GM23338 (cell line): ENCODE data around the gene DAND5. TPM values are rescaled to one million over a fixed set of nuclear protein-coding genes. Genes with fewer than 3 reads are reported as not detected.

Experiments
- ATAC-seq: fragments of 200-7000 bp; cut with Tn5 transposase; 3 replicates; pipeline ENCODE4 v1.9.1; 2020
- DNase-seq: peaks from one replicate; pipeline ENCODE4 v3.0.0-alpha.2; 2015; ENCODE audit warnings: low spot score
- H2AFZ ChIP-seq: fragments of 200-600 bp; sonication (generic); 2 replicates; pipeline ENCODE4 v1.8.0; 2016; ENCODE audit warnings: antibody characterized with exemption, mild to moderate bottlenecking, moderate library complexity
- H3F3A ChIP-seq: fragments of 200-600 bp; sonication (generic); replicated peaks from 2 replicates; pipeline ENCODE4 v1.8.0; 2017; ENCODE audit warnings: antibody characterized with exemption, mixed run types, low read depth
- H3K27ac ChIP-seq: fragments of 200-600 bp; sonication (generic); 2 replicates; pipeline ENCODE4 v1.6.1; 2016; ENCODE audit warnings: low read depth
- H3K27me3 ChIP-seq: fragments of 200-600 bp; sonication (generic); 2 replicates; pipeline ENCODE4 v1.8.0; 2016; ENCODE audit warnings: mild to moderate bottlenecking, mixed run types, moderate library complexity; ENCODE audit not compliant: insufficient read depth
- H3K36me3 ChIP-seq: fragments of 200-600 bp; sonication (generic); 2 replicates; pipeline ENCODE4 v1.8.0; 2016; ENCODE audit warnings: mild to moderate bottlenecking; ENCODE audit not compliant: insufficient read depth
- H3K4me1 ChIP-seq: fragments of 200-600 bp; sonication (generic); 2 replicates; pipeline ENCODE4 v1.8.0; 2016; ENCODE audit warnings: mild to moderate bottlenecking, moderate library complexity; ENCODE audit not compliant: insufficient read depth
- H3K4me2 ChIP-seq: fragments of 200-600 bp; sonication (generic); 2 replicates; pipeline ENCODE4 v1.7.1; 2017; ENCODE audit warnings: mixed run types
- H3K4me3 ChIP-seq: fragments of 200-600 bp; sonication (generic); 2 replicates; pipeline ENCODE4 v1.6.1; 2016; ENCODE audit warnings: mixed run types
- H3K79me2 ChIP-seq: fragments of 200-600 bp; sonication (generic); replicated peaks from 2 replicates; pipeline ENCODE4 v1.8.0; 2017; ENCODE audit warnings: mild to moderate bottlenecking; ENCODE audit not compliant: insufficient read depth
- H3K9me2 ChIP-seq: fragments of 200-600 bp; sonication (generic); 2 replicates; pipeline ENCODE4 v1.8.0; 2017; ENCODE audit not compliant: insufficient read depth
- H4K20me1 ChIP-seq: fragments of 200-600 bp; sonication (generic); replicated peaks from 2 replicates; pipeline ENCODE4 v1.8.0; 2017; ENCODE audit warnings: mild to moderate bottlenecking; ENCODE audit not compliant: insufficient read depth
- H3K27ac Mint-ChIP-seq: 2 replicates; pipeline ENCODE4 v1.8.0; 2020; ENCODE audit warnings: inconsistent platforms, mild to moderate bottlenecking, moderate library complexity, mixed read lengths
- H3K27me3 Mint-ChIP-seq: 3 replicates; pipeline ENCODE4 v1.8.0; 2022; ENCODE audit warnings: low read depth, mild to moderate bottlenecking, moderate library complexity, mixed read lengths, inconsistent platforms; ENCODE audit not compliant: insufficient read depth, poor library complexity
- H3K36me3 Mint-ChIP-seq: 3 replicates; pipeline ENCODE4 v1.8.0; 2021; ENCODE audit warnings: low read depth, mild to moderate bottlenecking, inconsistent platforms, moderate library complexity, mixed read lengths
- H3K4me1 Mint-ChIP-seq: 3 replicates; pipeline ENCODE4 v1.8.0; 2020; ENCODE audit warnings: mild to moderate bottlenecking, inconsistent platforms, mixed read lengths
- H3K4me3 Mint-ChIP-seq: 3 replicates; pipeline ENCODE4 v1.8.0; 2021; ENCODE audit warnings: moderate library complexity, mild to moderate bottlenecking, inconsistent platforms, mixed read lengths
- H3K9me3 Mint-ChIP-seq: 3 replicates; pipeline ENCODE4 v1.8.0; 2020; ENCODE audit warnings: moderate library complexity, mild to moderate bottlenecking, inconsistent platforms, mixed read lengths
- CREB1 ChIP-seq: fragments of 250-450 bp; sonication (Bioruptor Pico); IDR thresholded peaks from 2 replicates; pipeline ENCODE4 v1.5.0; 2020; ENCODE audit warnings: low read depth, mild to moderate bottlenecking, moderate library complexity
- CTCF ChIP-seq, 2 experiments: fragments of 200-600 bp in 1 of 2; sonication (generic) in 1 of 2; conservative IDR thresholded peaks; 2 replicates each; pipeline versions ENCODE4 v1.5.1 to v1.6.1; 2016 to 2017; ENCODE audit warnings: antibody characterized with exemption in 2 of 2, low read depth in 2 of 2, mild to moderate bottlenecking in 2 of 2, moderate library complexity in 1 of 2
- ETS1 ChIP-seq: IDR thresholded peaks from 2 replicates; pipeline ENCODE4 v1.6.1; 2016; ENCODE audit warnings: antibody characterized with exemption
- EZH2 ChIP-seq: fragments of 200-600 bp; sonication (generic); IDR thresholded peaks from one replicate; pipeline ENCODE4 v1.8.0; 2017; ENCODE audit warnings: antibody characterized with exemption, mild to moderate bottlenecking, low read depth; ENCODE audit not compliant: unreplicated experiment
- EZH2phosphoT487 ChIP-seq: fragments of 200-600 bp; sonication (generic); IDR thresholded peaks from one replicate; pipeline ENCODE4 v1.8.1; 2018; ENCODE audit warnings: antibody characterized with exemption; ENCODE audit not compliant: unreplicated experiment
- JUNB ChIP-seq: IDR thresholded peaks from one replicate; pipeline ENCODE4 v1.6.1; 2016; ENCODE audit warnings: antibody characterized with exemption; ENCODE audit not compliant: unreplicated experiment
- NANOG ChIP-seq: IDR thresholded peaks from 2 replicates; pipeline ENCODE4 v1.6.1; 2016; ENCODE audit warnings: antibody characterized with exemption, borderline replicate concordance
- POLR2AphosphoS5 ChIP-seq: IDR thresholded peaks from 2 replicates; pipeline ENCODE4 v1.6.1; 2016; ENCODE audit warnings: antibody characterized with exemption, low read depth
- STAT1 ChIP-seq: IDR thresholded peaks from one replicate; pipeline ENCODE4 v1.6.1; 2016; ENCODE audit warnings: antibody characterized with exemption; ENCODE audit not compliant: unreplicated experiment
- ZNF114 ChIP-seq: fragments of 250-450 bp; sonication (Bioruptor Pico); IDR thresholded peaks from 2 replicates; pipeline ENCODE4 v1.5.0; 2020; ENCODE audit warnings: mild to moderate bottlenecking, moderate library complexity
- ZNF331 ChIP-seq: fragments of 250-450 bp; sonication (Bioruptor Pico); IDR thresholded peaks from 2 replicates; pipeline ENCODE4 v1.5.0; 2020; ENCODE audit warnings: low read depth, mild to moderate bottlenecking, moderate library complexity
- polyA plus RNA-seq: library from polyadenylated mRNA; unstranded; fragments of >200 nt; fragmentation: Nextera tagmentation; extraction: Ambion mirVana; gene quantifications from 2 replicates; pipeline ENCODE4 v1.2.1, GENCODE V29; 2016
- total RNA-seq: library from RNA; depleted of rRNA; stranded (reverse); fragments of >200 nt; shearing (Covaris generic); gene quantifications from 2 replicates; pipeline ENCODE4 v1.2.3, GENCODE V29; 2014
- TF ChIP-seq, protein P1 (sequence below): IDR thresholded peaks from one replicate; pipeline ENCODE4 v1.6.1; 2018; ENCODE audit warnings: antibody characterized with exemption; ENCODE audit not compliant: unreplicated experiment
- TF ChIP-seq, protein P2 (sequence below): fragments of 250-450 bp; sonication (Bioruptor Pico); IDR thresholded peaks from 2 replicates; pipeline ENCODE4 v1.5.0; 2020; ENCODE audit warnings: mild to moderate bottlenecking, moderate library complexity

Gene DAND5
- total and polyA plus RNA-seq, 2 experiments from 2014 or later, result 0.18 to 0.28 TPM

GRCh38 chr19:12935071-12935470 lies 34.3 kb upstream of the DAND5 start:
- Histone ChIP-seq H3K36me3 (peaks cover 13% of the 10 kb centered on the region), H3K4me3 (no peak overlapping the region), H3K9me2 (no peaks in the 10 kb centered on the region), H3K4me2 (no peak overlapping the region), H3K27me3 (no peaks in the 10 kb centered on the region), H3K79me2 (peaks cover 43% of the 10 kb centered on the region), H3K4me1 (peaks cover 23% of the 10 kb centered on the region), H2AFZ (no peak overlapping the region), H4K20me1 (peaks cover 14% of the 10 kb centered on the region), H3F3A (peaks cover 27% of the 10 kb centered on the region), H3K27ac (no peak overlapping the region)
- Mint-ChIP-seq H3K27me3 (peaks cover 10% of the 10 kb centered on the region), H3K9me3 (no peaks in the 10 kb centered on the region), H3K27ac (no peak overlapping the region), H3K4me1 (peaks cover 39% of the 10 kb centered on the region), H3K4me3 (no peak overlapping the region), H3K36me3 (peaks cover 32% of the 10 kb centered on the region)
- TF ChIP-seq POLR2AphosphoS5 (no peak), CTCF (conservative IDR thresholded peaks at IDR 0.05; ENCODE audit: low read depth in 2 of 2) (no peak), CREB1 (CRISPR knock-in tag) (no peak), ETS1 (no peak), STAT1 (no peak), ZNF114 (no peak), EZH2 (no peak), NANOG (no peak), JUNB (no peak), EZH2phosphoT487 (no peak), ZNF331 (no peak)
- TF ChIP-seq, protein P1, sequence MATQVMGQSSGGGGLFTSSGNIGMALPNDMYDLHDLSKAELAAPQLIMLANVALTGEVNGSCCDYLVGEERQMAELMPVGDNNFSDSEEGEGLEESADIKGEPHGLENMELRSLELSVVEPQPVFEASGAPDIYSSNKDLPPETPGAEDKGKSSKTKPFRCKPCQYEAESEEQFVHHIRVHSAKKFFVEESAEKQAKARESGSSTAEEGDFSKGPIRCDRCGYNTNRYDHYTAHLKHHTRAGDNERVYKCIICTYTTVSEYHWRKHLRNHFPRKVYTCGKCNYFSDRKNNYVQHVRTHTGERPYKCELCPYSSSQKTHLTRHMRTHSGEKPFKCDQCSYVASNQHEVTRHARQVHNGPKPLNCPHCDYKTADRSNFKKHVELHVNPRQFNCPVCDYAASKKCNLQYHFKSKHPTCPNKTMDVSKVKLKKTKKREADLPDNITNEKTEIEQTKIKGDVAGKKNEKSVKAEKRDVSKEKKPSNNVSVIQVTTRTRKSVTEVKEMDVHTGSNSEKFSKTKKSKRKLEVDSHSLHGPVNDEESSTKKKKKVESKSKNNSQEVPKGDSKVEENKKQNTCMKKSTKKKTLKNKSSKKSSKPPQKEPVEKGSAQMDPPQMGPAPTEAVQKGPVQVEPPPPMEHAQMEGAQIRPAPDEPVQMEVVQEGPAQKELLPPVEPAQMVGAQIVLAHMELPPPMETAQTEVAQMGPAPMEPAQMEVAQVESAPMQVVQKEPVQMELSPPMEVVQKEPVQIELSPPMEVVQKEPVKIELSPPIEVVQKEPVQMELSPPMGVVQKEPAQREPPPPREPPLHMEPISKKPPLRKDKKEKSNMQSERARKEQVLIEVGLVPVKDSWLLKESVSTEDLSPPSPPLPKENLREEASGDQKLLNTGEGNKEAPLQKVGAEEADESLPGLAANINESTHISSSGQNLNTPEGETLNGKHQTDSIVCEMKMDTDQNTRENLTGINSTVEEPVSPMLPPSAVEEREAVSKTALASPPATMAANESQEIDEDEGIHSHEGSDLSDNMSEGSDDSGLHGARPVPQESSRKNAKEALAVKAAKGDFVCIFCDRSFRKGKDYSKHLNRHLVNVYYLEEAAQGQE, result no peak
- TF ChIP-seq, protein P2, sequence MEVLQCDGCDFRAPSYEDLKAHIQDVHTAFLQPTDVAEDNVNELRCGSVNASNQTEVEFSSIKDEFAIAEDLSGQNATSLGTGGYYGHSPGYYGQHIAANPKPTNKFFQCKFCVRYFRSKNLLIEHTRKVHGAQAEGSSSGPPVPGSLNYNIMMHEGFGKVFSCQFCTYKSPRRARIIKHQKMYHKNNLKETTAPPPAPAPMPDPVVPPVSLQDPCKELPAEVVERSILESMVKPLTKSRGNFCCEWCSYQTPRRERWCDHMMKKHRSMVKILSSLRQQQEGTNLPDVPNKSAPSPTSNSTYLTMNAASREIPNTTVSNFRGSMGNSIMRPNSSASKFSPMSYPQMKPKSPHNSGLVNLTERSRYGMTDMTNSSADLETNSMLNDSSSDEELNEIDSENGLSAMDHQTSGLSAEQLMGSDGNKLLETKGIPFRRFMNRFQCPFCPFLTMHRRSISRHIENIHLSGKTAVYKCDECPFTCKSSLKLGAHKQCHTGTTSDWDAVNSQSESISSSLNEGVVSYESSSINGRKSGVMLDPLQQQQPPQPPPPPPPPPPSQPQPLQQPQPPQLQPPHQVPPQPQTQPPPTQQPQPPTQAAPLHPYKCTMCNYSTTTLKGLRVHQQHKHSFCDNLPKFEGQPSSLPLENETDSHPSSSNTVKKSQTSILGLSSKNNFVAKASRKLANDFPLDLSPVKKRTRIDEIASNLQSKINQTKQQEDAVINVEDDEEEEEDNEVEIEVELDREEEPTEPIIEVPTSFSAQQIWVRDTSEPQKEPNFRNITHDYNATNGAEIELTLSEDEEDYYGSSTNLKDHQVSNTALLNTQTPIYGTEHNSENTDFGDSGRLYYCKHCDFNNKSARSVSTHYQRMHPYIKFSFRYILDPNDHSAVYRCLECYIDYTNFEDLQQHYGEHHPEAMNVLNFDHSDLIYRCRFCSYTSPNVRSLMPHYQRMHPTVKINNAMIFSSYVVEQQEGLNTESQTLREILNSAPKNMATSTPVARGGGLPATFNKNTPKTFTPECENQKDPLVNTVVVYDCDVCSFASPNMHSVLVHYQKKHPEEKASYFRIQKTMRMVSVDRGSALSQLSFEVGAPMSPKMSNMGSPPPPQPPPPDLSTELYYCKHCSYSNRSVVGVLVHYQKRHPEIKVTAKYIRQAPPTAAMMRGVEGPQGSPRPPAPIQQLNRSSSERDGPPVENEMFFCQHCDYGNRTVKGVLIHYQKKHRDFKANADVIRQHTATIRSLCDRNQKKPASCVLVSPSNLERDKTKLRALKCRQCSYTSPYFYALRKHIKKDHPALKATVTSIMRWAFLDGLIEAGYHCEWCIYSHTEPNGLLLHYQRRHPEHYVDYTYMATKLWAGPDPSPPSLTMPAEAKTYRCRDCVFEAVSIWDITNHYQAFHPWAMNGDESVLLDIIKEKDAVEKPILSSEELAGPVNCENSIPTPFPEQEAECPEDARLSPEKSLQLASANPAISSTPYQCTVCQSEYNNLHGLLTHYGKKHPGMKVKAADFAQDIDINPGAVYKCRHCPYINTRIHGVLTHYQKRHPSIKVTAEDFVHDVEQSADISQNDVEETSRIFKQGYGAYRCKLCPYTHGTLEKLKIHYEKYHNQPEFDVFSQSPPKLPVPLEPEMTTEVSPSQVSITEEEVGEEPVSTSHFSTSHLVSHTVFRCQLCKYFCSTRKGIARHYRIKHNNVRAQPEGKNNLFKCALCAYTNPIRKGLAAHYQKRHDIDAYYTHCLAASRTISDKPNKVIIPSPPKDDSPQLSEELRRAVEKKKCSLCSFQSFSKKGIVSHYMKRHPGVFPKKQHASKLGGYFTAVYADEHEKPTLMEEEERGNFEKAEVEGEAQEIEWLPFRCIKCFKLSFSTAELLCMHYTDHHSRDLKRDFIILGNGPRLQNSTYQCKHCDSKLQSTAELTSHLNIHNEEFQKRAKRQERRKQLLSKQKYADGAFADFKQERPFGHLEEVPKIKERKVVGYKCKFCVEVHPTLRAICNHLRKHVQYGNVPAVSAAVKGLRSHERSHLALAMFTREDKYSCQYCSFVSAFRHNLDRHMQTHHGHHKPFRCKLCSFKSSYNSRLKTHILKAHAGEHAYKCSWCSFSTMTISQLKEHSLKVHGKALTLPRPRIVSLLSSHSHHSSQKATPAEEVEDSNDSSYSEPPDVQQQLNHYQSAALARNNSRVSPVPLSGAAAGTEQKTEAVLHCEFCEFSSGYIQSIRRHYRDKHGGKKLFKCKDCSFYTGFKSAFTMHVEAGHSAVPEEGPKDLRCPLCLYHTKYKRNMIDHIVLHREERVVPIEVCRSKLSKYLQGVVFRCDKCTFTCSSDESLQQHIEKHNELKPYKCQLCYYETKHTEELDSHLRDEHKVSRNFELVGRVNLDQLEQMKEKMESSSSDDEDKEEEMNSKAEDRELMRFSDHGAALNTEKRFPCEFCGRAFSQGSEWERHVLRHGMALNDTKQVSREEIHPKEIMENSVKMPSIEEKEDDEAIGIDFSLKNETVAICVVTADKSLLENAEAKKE (CRISPR knock-in tag), result no peak
- DNase-seq (no peak), ATAC-seq (no peak)
